Lower leg skin (tissue), 3 donors: ENCODE results near the gene ATP2B2.

Experiments
- POLR2A ChIP-seq, 2 donors: fragments of 450-650 bp; IDR thresholded peaks; one replicate each; pipeline ENCODE4 v1.6.1; 2016 to 2017; ENCODE audit warnings: antibody characterized with exemption in 2 of 2, mild to moderate bottlenecking in 1 of 2, moderate library complexity in 1 of 2
- TF ChIP-seq, protein P1 (sequence below), 3 donors: fragments of 450-650 bp; IDR thresholded peaks; one replicate each; pipeline ENCODE4 v1.5.1; 2016; ENCODE audit warnings: antibody characterized with exemption in 3 of 3, mild to moderate bottlenecking in 3 of 3, moderate library complexity in 2 of 3

GRCh38 chr3:10527295-10528001 lies 22.1 kb upstream of the ATP2B2 start:
- TF ChIP-seq, protein P1, sequence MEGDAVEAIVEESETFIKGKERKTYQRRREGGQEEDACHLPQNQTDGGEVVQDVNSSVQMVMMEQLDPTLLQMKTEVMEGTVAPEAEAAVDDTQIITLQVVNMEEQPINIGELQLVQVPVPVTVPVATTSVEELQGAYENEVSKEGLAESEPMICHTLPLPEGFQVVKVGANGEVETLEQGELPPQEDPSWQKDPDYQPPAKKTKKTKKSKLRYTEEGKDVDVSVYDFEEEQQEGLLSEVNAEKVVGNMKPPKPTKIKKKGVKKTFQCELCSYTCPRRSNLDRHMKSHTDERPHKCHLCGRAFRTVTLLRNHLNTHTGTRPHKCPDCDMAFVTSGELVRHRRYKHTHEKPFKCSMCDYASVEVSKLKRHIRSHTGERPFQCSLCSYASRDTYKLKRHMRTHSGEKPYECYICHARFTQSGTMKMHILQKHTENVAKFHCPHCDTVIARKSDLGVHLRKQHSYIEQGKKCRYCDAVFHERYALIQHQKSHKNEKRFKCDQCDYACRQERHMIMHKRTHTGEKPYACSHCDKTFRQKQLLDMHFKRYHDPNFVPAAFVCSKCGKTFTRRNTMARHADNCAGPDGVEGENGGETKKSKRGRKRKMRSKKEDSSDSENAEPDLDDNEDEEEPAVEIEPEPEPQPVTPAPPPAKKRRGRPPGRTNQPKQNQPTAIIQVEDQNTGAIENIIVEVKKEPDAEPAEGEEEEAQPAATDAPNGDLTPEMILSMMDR (IDR thresholded peaks at IDR 0.05), result no peak
- no peak for TF ChIP-seq POLR2A (IDR thresholded peaks at IDR 0.05)
